DMS79 treated with DMSO at 0.1 percent for 48 hours (cell line): ENCODE results near the gene INKA2.
"Not testable (repeated sequence)": the region's sequence is repeated elsewhere in the genome, so short reads cannot be mapped to it uniquely, and the experiment has no call there.

Source experiments
- DNase-seq: peaks from one replicate; lab custom pipeline; 2025; lab: John Stamatoyannopoulos, UW

The INKA2 gene

DNA sequence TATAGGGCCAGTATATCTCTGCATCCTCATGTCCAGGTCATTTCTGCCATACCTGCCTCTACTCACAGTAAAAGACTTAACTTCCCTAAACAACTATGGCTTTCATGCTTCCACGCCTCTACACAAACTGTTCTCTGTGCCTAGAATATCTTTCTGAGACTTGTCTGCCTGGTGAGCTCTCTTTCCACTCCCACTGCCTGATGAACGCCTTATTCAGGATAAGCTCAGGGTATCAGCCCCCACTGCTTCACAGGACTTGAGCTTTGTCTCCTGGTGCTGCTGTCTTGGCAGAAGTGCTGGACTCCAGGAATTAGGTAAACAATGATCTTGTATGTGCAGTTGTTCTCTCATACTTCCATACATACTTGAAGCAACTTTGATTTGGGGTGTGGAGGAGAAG is 11.7 kb upstream of the INKA2 start:
- DNase-seq, result no peak

DNA sequence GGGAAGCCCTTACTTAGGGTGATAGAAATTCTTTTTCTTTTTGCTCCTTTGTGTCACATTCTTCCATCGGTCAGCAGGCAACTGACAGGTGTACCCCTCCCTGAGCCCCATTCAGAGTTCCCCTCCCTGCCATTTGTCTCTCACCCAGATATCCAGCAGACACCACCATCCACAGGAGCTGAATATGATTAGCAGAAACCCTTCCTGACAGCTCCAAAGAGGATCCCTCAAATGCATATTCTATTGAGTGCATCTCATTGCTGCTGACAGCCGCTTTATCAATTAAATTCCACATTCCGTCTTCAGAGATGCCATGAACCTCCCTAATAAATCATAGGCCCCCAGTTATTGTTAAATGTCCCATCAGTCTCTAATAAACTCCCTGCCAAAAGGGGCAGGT is 10.4 kb upstream of the INKA2 start:
- no peak for DNase-seq

DNA sequence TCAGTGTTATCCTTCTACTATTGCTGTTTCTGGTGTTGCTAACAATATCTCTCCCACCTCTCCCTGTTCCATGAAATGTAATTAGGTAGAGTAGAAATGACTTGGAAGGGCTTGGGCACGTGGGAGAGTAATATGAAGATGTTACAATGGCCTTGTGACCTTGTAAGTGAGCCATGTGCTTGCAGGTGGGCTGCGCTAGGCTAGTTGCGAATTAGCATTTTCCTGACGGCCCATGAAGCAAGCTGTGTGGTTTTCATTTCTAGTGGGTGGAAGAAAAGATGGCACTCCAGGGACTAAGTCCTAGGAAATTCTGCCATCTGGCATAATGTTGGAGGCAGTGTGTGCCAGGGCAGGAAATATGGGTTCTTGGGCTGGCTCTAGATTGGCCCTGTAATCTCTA is 8.8 kb upstream of the INKA2 start:
- DNase-seq, result no peak

DNA sequence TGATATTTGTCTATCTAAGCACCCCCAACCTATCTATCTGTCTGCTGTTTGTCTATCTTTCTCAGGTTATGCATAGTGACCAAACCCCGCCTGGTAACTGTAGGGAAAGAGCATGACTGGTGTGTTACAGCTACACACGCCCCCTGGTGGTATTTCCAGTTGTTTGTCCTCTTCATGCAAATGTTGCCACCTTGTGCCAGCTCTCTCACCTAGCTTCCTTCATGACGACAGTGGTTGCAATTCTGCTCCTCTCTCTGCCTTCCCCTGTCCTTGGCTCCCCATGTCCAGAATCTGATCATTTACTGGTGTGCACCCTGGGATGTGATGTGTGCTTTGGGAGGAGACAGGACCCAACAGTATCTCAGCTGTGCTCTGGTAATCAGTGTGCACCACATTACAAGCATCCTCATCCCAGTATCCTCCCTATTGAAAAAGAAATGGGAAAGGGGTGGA is 8.1 kb upstream of the INKA2 start:
- DNase-seq, result no peak

DNA sequence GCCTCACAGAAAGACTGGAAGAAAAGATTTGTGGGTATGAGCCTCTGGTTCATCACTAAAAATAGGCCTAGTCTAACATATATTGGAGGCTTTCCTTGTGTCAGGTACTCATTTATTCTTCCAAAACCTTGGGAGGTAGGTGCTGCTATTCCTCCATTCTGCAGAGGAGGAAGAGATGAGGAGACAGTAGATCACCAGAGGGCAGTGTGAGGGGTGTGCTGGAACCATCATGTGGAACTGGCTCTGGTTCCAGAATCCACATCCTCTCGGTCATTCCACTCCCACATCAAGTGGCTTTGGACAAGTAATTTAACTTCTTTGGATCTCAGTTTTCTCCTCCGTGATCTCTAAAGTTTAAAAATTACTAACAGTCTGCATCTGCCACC is 7.4 kb upstream of the INKA2 start:
- no peak for DNase-seq

DNA sequence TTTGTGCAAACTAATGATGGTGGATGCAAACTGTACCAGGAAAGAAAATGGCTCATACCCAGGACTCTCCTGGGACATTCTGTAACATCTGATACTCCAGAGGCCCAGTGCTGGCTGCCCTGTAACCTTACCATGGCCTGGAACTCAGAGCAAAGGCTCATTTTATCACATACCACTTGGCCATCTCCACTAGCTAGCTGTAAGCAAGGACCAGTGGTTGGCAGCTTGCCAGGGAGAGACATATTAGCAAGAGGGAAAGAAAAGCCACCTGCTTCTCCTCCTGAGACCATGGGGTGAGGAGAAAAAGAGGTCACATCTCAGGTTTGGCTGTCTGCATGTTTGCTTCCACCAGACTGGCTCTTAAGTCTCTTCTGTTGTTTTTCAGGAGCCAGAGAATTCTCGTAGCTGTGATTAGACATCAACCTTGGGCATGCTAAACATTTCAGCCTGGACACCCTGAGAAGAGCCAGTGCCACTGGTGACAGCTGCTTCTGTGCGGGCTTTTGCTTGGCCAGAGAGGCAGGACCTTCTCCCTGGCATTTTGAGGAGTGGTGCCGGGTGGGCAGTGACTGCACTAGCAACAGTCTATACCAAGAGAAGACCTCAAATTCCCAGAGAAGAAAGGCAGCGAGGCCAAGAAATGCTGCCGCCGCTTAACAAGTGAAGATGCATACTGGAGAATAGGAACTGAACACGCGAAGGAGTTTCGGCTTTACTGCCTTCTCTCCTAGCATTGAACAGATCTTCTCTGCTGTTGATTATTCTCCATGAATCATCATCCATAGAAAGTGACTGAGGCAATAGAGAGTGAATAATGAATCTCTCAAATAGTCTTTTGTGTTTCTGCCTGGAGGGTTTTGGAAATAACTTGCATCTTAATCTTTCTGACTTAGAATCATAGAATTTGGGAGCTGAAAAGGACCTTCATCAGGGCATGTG is 6.7 kb upstream of the INKA2 start:
- peak; percentile 21 for DNase-seq

DNA sequence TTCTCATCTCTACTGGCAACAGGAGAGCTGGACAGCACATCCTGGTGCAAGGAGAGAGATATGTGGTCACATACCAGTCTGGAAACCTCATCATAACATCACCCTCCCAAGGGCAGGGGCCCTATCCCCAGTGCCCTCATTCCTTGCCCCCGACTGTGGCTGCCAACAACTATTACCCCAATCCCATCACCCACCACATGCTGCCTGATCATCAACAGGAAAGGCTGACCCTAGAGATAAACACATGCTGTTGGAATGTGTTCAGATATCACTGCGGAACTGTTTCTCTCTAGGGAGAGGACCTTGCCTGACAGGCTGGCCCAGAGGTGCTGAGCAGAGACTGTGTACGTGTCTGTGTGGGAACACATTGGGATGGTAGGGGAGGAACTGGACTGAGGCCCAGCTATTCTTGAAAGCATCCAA is 4.5 kb upstream of the INKA2 start:
- DNase-seq, result no peak

DNA sequence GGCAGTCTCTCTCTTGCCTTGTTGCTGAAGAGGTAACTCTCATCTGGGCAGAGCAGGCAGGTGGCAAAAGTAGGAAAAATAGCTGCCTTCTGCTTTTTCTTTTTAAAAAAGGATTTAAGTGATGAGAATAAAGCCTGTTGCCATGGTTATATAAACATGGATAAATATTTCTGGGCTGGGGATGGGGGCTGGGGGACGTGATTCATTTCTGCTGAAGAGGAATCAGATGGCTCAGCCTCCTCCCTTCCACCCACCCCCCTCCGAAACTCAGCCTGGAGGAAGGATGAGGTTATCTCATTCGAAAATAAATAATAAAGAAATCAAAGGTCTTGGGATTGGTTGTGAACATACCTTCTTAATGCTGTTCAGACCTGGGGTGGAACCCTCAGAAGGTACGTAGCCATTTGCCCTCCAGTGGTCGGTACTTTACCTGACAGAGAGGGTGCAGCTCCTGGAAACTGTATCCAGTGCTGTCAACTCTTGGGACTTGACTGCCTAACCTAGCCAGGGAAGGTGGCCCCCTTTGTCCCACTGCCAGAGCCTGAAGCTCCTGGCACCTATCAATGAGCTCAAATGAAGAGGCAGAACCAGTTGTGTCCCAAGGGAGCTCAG is 3.8 kb upstream of the INKA2 start:
- DNase-seq, result no peak

DNA sequence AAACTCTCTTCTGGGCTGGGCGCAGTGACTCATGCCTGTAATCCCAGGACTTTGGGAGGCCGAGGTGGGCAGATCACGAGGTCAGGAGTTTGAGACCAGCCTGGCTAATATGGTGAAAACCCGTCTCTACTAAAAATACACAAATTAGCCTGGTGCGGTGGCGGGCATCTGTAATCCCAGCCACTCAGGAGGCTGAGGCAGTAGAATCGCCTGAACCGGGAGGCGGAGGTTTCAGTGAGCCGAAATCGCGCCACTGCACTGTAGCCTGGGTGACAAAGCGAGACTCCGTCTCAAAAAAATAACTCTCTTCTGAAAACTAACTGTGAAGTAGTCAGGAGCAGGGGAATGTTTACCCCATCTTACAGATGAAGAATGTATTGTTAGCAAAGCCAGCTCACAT is 3.1 kb upstream of the INKA2 start:
- DNase-seq, result not testable (repeated sequence)

DNA sequence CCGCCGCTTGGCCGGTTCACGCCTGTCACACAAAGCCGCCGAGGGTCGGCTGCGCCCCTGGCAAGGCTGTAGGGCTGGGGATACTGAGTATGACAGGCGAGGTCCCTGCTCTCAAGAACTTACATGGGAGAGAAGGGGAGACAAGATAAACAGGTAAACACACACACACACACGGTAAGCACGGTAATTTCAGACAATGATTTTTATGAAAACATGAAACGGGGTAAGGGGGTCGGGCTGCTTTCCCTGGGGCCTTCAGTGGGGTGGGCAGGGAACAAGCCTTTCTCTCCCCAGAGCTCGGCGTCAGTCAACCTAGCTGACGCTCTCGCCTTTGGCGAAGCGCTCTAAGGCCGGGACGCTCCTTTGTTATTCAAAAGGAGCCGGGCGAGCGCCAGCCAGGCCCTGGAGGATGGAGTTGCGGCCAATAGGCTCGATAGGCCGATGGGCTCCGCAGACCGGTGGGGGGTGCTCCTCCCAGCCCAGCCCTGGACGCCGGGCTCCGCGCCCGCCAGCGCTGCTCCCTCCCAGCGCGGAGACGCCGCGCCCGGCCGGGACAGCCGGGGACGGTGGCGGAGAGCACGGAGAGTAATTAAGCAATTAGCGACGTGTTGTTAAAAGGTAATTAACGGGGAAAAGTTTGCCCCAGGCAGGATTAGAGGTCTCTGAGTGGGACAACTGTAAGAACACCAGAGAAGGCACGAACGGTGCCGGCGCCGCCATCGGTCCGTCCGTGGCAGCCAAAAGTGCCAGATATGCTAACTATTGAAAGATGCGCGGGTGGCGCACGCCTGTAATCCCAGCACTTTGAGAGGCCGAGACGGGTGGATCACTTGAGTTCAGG is 950 bp upstream of the INKA2 start:
- peak; percentile 56 for DNase-seq

DNA sequence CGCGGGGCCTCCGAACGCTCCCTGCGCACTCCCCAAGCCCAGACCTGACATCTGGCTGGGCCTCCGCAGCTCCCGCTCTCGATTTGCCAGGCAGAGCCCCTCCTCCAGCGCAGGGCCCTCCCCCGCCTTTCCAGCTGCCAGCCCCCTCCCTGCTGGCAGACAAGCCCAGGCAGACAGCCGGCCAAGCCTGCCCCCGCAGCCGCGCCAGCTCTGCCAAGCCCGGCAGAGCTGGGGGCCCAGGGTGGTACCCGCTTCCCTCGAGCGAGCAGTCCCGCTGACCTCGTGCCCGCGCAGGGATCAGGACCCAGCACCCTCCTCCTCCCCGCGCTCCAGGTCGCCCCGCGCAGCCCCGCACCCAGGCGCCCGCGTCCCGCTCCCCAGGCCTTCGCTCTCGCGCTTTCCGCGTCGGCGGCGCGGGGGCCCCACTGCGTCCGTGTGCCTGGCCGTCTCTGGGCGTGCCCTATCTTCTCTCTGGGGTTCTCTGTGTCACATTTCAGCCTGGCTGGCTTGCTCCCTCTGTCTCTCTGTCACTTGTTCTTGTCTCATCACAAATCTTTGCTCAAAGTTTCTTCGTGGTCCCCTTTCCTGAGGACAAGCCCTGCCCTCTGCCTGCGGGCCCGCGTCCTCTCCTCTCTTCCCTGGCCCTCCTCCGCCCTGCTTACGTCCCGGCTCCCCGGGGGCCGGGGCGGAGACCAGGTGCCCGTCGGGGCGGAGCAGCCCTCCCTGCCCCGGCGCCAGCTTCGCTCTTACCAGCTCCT is 580 bp downstream of the INKA2 start:
- DNase-seq, result peak; percentile 87

DNA sequence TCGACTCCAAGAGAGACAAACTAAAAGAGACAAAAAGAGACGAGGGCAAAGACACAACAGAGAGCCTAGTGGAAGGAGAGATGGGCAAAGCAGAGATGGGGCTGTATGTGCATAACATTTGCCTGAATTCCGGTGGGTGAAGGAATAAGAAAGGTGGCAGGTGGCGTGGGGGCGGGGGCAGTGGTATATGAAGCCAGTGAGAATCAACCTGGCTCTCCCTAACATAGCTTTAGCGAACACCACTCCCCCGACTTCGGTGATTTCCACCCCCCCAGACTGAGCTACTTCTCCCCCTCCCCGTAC is 1.1 kb downstream of the INKA2 start:
- peak; percentile 62 for DNase-seq

DNA sequence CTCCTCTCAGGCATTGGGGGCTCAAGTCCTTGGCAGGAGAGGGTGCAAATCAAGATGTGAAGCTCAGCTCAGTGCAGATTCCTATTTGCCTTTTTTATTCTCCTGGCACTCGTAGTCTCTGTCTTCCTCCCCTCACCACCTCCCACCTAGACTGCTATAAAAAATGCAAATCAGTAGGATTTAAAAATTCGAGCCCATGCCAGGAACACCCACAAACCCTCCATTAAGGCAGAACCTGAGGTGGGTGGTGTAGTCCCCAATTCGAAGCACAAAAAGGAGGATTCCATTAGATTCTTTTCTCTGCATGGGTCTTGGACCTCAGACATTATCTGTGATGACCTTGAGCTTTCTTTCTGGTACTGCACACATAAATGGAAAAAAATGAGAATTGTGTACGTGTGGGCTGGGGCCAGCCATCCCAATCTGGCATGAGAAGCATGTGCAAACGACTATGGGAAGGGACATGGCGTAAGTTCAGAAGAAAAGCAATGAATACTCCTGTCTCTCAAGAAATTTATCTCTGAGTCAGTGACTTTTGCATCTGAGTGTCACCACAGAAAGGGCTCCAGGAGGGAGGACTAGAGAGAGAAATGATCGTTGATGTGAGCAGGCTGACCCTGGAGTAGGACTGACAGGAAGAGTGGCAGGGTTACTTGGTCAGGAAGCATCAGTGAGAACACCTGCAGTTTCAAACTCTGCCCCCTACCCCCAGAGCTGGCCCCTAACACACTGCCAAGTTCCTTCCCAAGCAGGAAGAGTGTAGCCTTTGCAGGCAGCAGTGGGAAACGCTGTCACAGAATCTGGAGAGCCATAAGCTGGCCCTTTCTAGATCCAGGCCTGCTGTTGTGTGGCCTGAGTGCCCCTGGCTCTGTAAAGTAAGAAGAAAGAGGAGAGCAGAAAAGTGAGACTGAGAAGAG is 1.7 kb downstream of the INKA2 start:
- DNase-seq, result no peak

DNA sequence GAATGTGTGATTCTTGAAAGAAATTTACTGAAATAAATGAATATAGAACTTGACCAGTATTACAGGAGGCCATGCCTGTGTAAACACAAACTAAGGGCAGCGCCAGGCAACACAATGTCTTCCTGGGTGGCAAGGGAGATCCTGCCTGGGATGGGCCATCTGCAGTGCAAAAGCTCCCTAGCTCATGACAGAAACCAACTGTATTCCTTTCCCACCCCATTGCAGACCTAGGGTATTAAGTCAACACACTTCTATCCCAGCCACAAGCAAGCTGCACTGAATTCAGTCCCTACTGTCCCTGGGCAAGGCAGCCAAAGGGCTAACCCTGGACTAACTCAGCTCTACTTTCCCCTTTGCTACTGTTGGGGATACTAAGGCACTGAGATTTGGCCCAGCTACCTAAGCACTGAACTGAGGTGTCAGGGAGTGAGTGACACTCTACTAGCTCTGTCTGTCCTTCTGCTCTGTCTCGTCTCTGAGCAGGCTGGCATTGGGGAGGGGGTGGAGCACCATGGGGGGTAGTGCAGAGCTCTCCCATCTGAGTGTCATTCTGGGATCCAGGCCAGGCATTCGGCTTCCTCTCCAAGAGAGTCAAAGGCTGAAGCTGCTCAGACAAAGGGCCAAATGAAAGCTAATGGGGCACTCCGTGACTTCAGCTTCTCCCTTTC is 2.5 kb downstream of the INKA2 start:
- peak; percentile 67 for DNase-seq

DNA sequence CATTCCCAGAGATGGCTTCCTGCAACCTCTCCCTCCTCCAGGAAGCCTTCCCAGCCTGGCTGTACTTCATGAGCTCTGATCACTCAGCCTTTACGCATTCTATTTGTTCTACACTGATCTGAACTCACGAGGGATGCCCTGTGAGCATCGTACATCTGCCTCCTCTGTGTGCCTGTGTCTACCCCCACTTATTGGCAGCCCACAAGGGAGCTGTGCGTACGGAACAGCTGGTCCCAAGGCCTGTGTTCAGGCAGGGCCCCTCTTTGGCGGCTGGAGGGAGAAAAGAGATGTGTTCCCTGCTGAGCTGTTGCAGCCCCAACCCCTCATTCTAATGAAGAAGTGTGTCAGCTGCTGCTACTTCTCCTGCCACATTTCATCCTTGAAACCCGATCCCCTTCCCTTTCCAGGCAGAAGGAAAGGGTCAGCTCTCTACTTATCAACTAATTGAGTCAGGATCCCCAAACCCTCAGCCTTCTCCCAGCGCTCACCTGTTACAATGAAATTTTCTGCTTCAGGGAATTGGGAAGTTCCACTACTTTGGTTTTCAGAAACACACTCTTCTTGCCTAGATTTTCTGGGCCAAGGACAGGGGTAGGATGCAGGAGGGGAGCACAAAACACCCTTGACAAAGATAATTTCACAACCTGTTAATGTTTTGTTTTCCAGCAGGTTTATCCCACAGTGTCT is 3.2 kb downstream of the INKA2 start:
- DNase-seq, result peak; percentile 71

DNA sequence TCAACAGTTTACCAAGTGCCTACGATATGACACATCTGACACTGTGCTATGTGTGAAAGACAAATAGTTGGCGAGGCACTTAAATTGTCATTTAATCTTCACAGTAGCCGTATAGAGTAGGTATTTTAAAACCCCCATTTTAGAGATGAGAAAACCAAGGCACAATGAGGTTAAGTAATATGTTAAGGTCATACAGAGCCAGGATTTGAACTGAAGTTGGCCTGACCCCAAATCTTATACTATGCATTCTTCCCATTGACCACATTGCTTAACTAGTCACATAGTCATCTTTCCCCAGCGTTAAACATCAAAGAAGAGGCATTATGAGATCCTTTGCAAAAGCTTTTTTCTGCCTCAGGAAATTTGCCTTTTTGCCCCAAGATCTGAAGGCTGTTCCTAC is 3.9 kb downstream of the INKA2 start:
- DNase-seq, result no peak

DNA sequence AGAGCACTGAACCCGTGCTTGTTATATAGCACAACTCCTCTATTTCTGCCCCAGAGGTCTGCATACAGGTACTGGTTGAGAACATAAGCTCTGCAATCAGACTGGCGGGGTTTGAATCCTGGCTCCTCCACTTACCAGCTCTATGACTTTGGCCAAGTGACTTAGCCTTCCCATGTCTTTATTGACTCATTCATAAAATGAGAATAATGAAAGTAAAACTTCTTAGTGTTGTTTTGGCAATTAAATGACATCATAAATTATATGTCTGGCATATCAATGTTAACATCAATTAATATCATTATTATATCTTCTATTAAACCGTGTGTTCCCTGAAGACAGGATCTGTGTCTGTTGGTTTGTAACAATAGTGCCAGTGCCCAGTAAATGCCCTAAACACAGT is 4.3 kb downstream of the INKA2 start:
- DNase-seq, result no peak

DNA sequence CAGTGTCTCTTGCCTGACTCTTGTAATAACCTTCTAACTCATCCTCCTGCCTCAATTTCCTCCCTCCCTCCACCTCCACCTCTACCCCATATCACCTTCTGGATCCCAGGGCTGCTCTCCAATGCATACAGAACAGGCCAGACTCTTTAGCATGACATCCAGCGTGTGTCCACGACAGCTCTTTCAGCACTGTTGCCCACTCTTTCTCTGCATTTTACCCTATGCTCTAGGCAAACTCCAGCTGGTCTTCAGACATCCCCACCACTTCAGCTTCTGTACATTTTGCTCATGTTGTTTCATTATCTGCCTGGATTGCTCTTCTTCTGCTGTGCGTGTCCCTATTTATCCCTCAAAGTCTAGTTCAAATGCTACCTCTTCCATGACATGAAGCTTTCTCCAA is 4.8 kb downstream of the INKA2 start:
- no peak for DNase-seq

DNA sequence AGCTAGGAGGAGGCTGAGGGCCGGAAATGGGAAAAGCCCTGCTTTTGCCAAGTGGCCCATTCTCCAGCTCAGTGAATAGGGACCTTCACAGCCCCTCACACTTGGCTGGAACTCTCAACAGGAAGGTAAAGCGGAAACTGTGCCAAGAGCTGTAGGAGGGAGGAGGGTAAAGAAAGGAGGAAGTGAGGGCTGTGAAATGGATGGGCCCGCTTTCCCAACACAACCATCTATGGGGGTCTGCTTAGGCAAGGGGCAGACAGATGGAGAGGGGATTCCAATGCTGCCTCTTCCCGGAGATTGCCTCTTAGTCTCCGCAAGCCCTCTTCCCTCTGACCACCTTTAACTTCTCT is 5.2 kb downstream of the INKA2 start:
- DNase-seq, result no peak
